Thymus (tissue), 11 donors: ENCODE measurements around the gene FAM20C. TPM values are rescaled to one million over a fixed set of nuclear protein-coding genes. Genes with fewer than 3 reads are reported as not detected.

Source experiments
- DNase-seq, 9 donors: peaks; one replicate each; pipeline ENCODE4 v3.0.0-alpha.2; 2013; ENCODE audit warnings: low spot score in 9 of 9, low read depth in 6 of 9, missing footprints in 1 of 9
- H3K27ac ChIP-seq, 2 donors: one replicate each; pipeline ENCODE4 v1.5.1; 2013; ENCODE audit warnings: control low read depth in 1 of 2, low read depth in 1 of 2, low read length in 1 of 2, mild to moderate bottlenecking in 1 of 2, moderate library complexity in 1 of 2
- H3K27me3 ChIP-seq, 2 donors: one replicate each; pipeline ENCODE4 v1.5.1; 2013; ENCODE audit warnings: low read length in 1 of 2; ENCODE audit not compliant: control insufficient read depth in 2 of 2, insufficient read depth in 1 of 2
- H3K36me3 ChIP-seq, 2 donors: one replicate each; pipeline ENCODE4 v1.5.1; 2013; ENCODE audit warnings: low read length in 1 of 2, mild to moderate bottlenecking in 1 of 2, moderate library complexity in 1 of 2; ENCODE audit not compliant: control insufficient read depth in 2 of 2, insufficient read depth in 2 of 2
- H3K4me1 ChIP-seq, 2 donors: one replicate each; pipeline ENCODE4 v1.5.1; 2013; ENCODE audit warnings: low read length in 2 of 2; ENCODE audit not compliant: control insufficient read depth in 2 of 2, insufficient read depth in 2 of 2
- H3K4me3 ChIP-seq, 2 donors: one replicate each; pipeline ENCODE4 v1.5.1; 2013; ENCODE audit warnings: low read length in 2 of 2, control low read depth in 1 of 2, mild to moderate bottlenecking in 1 of 2
- H3K9me3 ChIP-seq, 2 donors: one replicate each; pipeline ENCODE4 v1.5.1; 2013; ENCODE audit warnings: low read length in 1 of 2, mild to moderate bottlenecking in 1 of 2; ENCODE audit not compliant: control insufficient read depth in 2 of 2, insufficient read depth in 1 of 2
- WGBS: extraction: QIAGEN DNeasy Blood & Tissue Kit; methylation state at CpG from one replicate; pipeline ENCODE4 v1.1.7; 2013; 5-methylcytosine and 5-hydroxymethylcytosine counted together
- polyA plus RNA-seq: library from polyadenylated mRNA; stranded (reverse); fragments of 200-250 nt; gene quantifications from one replicate; pipeline ENCODE4 v1.2.3, GENCODE V29; 2013
- total RNA-seq: library from RNA; stranded (reverse); fragments of 120-200 nt; gene quantifications from one replicate; pipeline ENCODE4 v1.2.4, GENCODE V29; 2013
- donor health status: healthy.

FAM20C gene
- total and polyA plus RNA-seq, 2 donors: 2.4 to 16.5 TPM

- no peak for DNase-seq
- H3K27me3 ChIP-seq: no peaks in the 10 kb centered on the region
- no peaks in the 10 kb centered on the region for H3K4me1 ChIP-seq
- H3K4me3 ChIP-seq: no peak overlapping the region
- H3K36me3 ChIP-seq: no peaks in the 10 kb centered on the region
- no peak overlapping the region for H3K27ac ChIP-seq
- WGBS: 91% methylated on average over 33 of the region's 33 CpGs
- no peaks in the 10 kb centered on the region for H3K9me3 ChIP-seq
Observed at GRCh38 chr7:234051-234707, 41.8 kb downstream of the FAM20C start.

DNA sequence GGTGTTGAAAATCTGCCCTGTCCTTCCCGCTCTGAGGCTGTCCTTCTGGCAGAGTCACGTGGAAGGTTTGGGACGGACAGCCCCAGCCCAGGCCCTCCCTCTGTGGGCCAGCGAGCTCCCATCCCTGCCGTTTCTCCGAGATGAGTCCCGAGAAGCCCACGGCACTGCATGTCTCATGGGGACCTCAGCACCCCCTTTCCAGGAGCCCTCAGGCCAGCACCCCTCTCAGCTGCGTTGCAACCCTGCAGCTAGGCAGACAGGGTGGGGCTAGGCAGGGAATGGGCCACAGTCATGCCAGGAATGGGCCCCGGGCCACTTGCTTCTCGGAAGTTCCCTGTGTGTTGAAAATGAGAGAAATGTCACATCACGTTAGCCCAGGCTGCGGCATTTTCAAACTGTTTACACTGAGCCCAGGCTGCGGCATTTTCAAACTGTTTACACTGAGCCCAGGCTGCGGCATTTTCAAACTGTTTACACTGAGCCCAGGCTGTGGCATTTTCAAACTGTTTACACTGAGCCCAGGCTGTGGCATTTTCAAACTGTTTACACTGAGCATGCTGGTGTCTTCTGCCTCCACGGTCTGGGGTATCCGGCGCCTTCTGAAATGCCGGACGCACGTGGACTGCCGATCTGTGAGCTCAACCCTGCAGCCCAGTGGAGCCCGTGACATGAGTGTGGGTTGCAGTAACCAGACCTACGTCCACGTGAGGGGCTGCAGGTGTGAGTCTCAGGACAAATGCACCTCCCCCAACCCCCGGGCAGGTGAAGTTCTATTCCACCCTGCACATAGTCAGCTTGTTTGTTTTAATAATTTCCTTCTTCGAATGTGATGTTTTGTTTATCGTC, 42.6 kb downstream of the FAM20C start:
- Histone ChIP-seq H3K4me3 (no peak overlapping the region), H3K36me3 (no peaks in the 10 kb centered on the region), H3K9me3 (no peaks in the 10 kb centered on the region), H3K27ac (no peak overlapping the region), H3K4me1 (no peaks in the 10 kb centered on the region), H3K27me3 (no peaks in the 10 kb centered on the region)
- 94% methylated on average over 28 of the region's 28 CpGs for WGBS
- DNase-seq: no peak

DNA sequence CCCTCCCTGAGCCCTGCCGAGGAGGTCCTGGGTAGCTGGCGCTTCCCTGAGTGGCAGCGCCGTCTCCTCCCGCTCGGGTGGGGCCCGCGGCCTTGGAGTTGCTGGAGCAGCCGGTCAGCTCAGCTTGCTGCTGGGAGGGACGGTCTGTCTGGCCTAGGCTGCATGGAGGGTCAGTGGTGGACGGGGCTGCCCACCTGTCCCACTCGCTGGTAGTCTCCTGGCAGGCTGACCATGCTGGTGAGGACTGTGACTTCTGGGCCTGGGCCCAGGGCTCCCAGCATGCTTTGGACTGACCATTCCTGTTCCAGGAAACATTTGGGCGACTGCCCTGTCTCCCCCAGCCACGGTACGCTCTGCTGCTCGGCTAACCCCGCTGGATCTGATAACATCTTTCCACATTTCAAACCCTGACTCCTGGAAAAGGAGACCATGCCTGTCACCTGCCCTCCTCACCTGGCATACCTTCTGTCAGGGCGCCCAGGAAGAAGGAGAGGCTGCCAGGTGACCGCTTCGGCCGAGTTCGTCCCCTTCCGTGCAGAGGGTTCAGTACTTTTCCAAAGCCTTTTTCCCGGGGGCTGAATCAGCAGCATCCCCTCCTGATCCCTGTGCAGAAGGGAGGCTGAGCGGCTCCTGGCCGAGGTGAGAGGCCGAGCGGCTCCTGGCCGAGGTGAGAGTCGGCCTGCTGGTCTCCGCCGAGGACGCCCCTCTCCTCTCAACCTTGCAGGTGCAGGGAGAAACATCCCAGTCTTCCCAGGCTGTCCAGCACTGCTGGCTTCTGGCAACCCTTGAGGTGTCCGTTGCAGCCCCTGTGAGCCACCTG, 43.4 kb downstream of the FAM20C start:
- no peaks in the 10 kb centered on the region for H3K27me3 ChIP-seq
- no peak overlapping the region for H3K27ac ChIP-seq
- no peak for DNase-seq
- H3K4me1 ChIP-seq: no peaks in the 10 kb centered on the region
- no peaks in the 10 kb centered on the region for H3K9me3 ChIP-seq
- H3K4me3 ChIP-seq: no peak overlapping the region
- 91% methylated on average over 34 of the region's 34 CpGs for WGBS
- H3K36me3 ChIP-seq: no peaks in the 10 kb centered on the region

DNA sequence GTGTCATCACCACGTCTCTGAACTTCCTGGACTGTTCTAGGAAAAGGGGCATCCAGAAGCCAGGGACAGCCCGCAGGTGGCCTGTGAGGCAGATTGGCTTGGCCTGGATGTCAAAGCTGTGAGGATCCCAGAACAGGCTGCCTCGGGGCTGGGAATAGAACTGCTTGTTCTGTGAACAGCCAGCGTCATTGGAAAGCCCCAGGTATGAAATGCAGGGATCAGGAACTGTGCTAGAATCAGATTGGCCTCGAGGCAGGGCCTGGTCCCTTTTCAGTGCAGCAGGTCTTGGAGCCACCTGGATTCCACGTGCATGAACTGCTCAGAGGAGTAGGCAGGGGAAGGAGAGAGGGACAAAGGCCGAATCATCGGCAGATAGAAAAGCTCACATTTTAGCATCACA, 44.6 kb downstream of the FAM20C start:
- WGBS: 91% methylated on average over 8 of the region's 8 CpGs
- no peak for DNase-seq
- no peak overlapping the region for H3K27ac ChIP-seq
- H3K4me3 ChIP-seq: no peak overlapping the region
- H3K4me1 ChIP-seq: no peaks in the 10 kb centered on the region
- H3K36me3 ChIP-seq: no peaks in the 10 kb centered on the region
- H3K27me3 ChIP-seq: no peaks in the 10 kb centered on the region
- H3K9me3 ChIP-seq: no peaks in the 10 kb centered on the region

DNA sequence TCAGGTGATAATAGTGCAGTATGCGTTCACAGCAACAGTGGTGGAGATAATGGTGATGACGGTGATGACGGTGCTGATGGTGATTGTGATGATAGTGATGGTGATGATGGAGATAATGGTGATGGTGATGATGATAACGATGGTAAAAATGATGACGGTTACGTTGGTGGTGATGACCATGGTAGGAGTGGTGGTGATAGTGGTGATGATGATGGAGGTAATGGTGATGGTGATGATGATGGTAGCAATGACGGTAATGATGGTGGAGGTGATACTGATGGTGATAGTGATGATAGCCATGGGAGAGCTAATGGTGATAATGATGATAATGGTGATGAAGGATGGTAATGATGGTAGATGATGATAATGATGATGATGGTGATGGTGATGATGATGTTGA, 45.0 kb downstream of the FAM20C start:
- Histone ChIP-seq H3K36me3 (no peaks in the 10 kb centered on the region), H3K27ac (no peak overlapping the region), H3K4me1 (no peaks in the 10 kb centered on the region), H3K27me3 (no peaks in the 10 kb centered on the region), H3K4me3 (no peak overlapping the region), H3K9me3 (no peaks in the 10 kb centered on the region)
- no peak for DNase-seq
- WGBS: 84% methylated on average over 7 of the region's 7 CpGs

DNA sequence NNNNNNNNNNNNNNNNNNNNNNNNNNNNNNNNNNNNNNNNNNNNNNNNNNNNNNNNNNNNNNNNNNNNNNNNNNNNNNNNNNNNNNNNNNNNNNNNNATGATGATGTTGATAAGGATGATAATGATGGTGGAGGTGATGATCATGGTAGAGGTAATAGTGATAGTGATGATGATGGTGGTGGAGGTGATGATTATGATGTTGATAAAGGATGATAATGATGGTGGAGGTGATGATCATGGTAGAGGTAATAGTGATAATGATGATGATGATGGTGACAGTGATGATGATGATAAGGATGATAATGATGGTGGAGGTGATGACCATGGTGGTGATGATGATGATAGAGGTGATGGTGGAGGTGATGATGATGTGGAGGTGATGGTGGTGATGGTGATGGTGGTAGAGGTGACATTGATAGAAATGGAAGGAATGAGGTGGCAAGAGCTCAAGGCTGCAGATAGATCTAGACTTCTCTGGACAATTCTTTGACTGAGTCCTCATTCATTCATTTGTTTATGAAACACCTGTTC, 47.8 kb downstream of the FAM20C start:
- no peak for DNase-seq
- H3K4me3 ChIP-seq: no peak overlapping the region
- H3K27me3 ChIP-seq: no peaks in the 10 kb centered on the region
- H3K4me1 ChIP-seq: no peaks in the 10 kb centered on the region
- no peaks in the 10 kb centered on the region for H3K36me3 ChIP-seq
- H3K9me3 ChIP-seq: peaks cover 0 to 3% of the 10 kb centered on the region in 2 donors
- H3K27ac ChIP-seq: no peak overlapping the region

GRCh38 chr7:240887-241421, 48.6 kb downstream of the FAM20C start:
- DNase-seq: no peak
- no peak overlapping the region for H3K27ac ChIP-seq
- H3K4me3 ChIP-seq: no peak overlapping the region
- H3K4me1 ChIP-seq: no peaks in the 10 kb centered on the region
- no peaks in the 10 kb centered on the region for H3K27me3 ChIP-seq
- peaks cover 0 to 3% of the 10 kb centered on the region in 2 donors for H3K9me3 ChIP-seq
- 21% methylated on average over 16 of the region's 16 CpGs for WGBS
- H3K36me3 ChIP-seq: no peaks in the 10 kb centered on the region

GRCh38 chr7:241513-241912, 49.1 kb downstream of the FAM20C start:
- Histone ChIP-seq H3K4me1 (no peaks in the 10 kb centered on the region), H3K36me3 (no peaks in the 10 kb centered on the region), H3K27me3 (no peaks in the 10 kb centered on the region), H3K27ac (no peak overlapping the region), H3K9me3 (peaks cover 0 to 3% of the 10 kb centered on the region in 2 donors), H3K4me3 (no peak overlapping the region)
- DNase-seq: no peak
- 98% methylated on average over 13 of the region's 13 CpGs for WGBS
